Smooth muscle cell (in vitro differentiated cells): ENCODE data around the gene ANKS1B. TPM values are rescaled to one million over a fixed set of nuclear protein-coding genes. Genes with fewer than 3 reads are reported as not detected.
A peak's percentile ranks its signal among the peaks of the same experiment; 100 is the strongest.

Source experiments
- DNase-seq: peaks from one replicate; lab custom pipeline; 2025; ENCODE audit not compliant: unreplicated experiment; lab: John Stamatoyannopoulos, UW
- H2AFZ ChIP-seq: fragments of 200-600 bp; sonication (generic); 2 replicates; pipeline ENCODE4 v1.6.0; 2016; ENCODE audit warnings: antibody characterized with exemption, low read depth, mild to moderate bottlenecking
- H3F3A ChIP-seq: fragments of 200-600 bp; sonication (generic); 2 replicates; pipeline ENCODE4 v1.6.0; 2017; ENCODE audit warnings: antibody characterized with exemption, low read depth
- H3K27ac ChIP-seq: fragments of 200-600 bp; sonication (generic); 2 replicates; pipeline ENCODE4 v1.5.1; 2016; ENCODE audit warnings: low read depth, mild to moderate bottlenecking
- H3K27me3 ChIP-seq: fragments of 200-600 bp; sonication (generic); 2 replicates; pipeline ENCODE4 v1.6.1; 2016; ENCODE audit warnings: low read depth, mild to moderate bottlenecking
- H3K36me3 ChIP-seq: fragments of 200-600 bp; sonication (generic); 2 replicates; pipeline ENCODE4 v1.5.1; 2016; ENCODE audit warnings: low read depth
- H3K4me1 ChIP-seq: fragments of 200-600 bp; sonication (generic); 2 replicates; pipeline ENCODE4 v1.5.1; 2016; ENCODE audit warnings: low read depth
- H3K4me2 ChIP-seq: fragments of 200-600 bp; sonication (generic); 2 replicates; pipeline ENCODE4 v1.6.0; 2016; ENCODE audit warnings: mild to moderate bottlenecking
- H3K4me3 ChIP-seq: fragments of 200-600 bp; sonication (generic); 2 replicates; pipeline ENCODE4 v1.5.1; 2016; ENCODE audit warnings: mild to moderate bottlenecking
- H3K79me2 ChIP-seq: fragments of 200-600 bp; sonication (generic); 2 replicates; pipeline ENCODE4 v1.6.0; 2016; ENCODE audit warnings: low read depth, mild to moderate bottlenecking
- H3K9ac ChIP-seq: fragments of 200-600 bp; sonication (generic); 2 replicates; pipeline ENCODE4 v1.6.0; 2016; ENCODE audit warnings: low read depth
- H3K9me3 ChIP-seq: fragments of 200-600 bp; sonication (generic); replicated peaks from 2 replicates; pipeline ENCODE4 v1.5.1; 2016; ENCODE audit warnings: low read depth
- H4K20me1 ChIP-seq: fragments of 200-600 bp; sonication (generic); 2 replicates; pipeline ENCODE4 v1.6.0; 2016; ENCODE audit warnings: low read depth
- WGBS: methylation state at CpG from one replicate; pipeline ENCODE4 v1.1.7; 2016; ENCODE audit warnings: low lambda C conversion rate; 5-methylcytosine and 5-hydroxymethylcytosine counted together
- polyA plus RNA-seq: library from polyadenylated mRNA; unstranded; fragments of >200 nt; fragmentation: Nextera tagmentation; extraction: Ambion mirVana; gene quantifications from 2 replicates; pipeline ENCODE4 v1.2.1, GENCODE V29; 2016
- total RNA-seq: library from RNA; depleted of rRNA; stranded (reverse); fragments of >200 nt; gene quantifications from 2 replicates; pipeline ENCODE4 v1.2.3, GENCODE V29; 2014
- TF ChIP-seq, protein P1 (sequence below): fragments of 200-600 bp; sonication (generic); IDR thresholded peaks from 2 replicates; pipeline ENCODE4 v1.5.1; 2017; ENCODE audit warnings: borderline replicate concordance, mild to moderate bottlenecking, antibody characterized with exemption; ENCODE audit not compliant: insufficient read depth, poor library complexity, severe bottlenecking

ANKS1B gene
- total and polyA plus RNA-seq, 2 experiments from 2014 or later = 0.47 to 7.3 TPM

DNA sequence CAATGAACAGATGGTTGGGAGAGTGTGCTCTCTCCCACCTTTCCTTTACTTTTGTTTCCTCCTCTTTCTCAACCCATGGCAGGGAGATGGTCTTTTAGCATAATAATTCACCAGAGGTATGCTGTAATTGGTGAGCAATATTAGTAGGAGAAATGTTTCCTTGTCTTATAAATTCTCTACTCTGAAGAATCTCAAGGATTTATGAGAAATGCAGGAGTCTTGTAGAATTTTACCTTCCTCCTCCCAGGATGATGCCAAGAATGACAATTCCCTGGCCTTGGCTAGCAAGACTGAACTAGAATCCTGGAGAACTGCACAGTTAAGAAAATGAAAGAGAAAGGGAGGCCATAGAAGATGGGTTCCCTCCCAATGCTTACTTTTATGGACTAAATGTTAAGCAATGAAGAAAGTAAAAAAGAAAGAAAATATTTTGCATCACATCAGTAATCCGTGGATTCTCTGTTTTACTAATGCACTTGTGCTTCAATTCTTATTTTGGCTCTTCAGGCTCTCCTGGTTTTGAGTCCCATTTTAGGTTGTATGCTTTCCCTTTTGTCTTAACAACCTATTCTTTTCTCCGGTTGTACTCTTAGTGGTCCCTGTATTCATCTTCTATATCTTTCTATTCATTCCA is 530.1 kb downstream of the ANKS1B start:
- TF ChIP-seq, protein P1, sequence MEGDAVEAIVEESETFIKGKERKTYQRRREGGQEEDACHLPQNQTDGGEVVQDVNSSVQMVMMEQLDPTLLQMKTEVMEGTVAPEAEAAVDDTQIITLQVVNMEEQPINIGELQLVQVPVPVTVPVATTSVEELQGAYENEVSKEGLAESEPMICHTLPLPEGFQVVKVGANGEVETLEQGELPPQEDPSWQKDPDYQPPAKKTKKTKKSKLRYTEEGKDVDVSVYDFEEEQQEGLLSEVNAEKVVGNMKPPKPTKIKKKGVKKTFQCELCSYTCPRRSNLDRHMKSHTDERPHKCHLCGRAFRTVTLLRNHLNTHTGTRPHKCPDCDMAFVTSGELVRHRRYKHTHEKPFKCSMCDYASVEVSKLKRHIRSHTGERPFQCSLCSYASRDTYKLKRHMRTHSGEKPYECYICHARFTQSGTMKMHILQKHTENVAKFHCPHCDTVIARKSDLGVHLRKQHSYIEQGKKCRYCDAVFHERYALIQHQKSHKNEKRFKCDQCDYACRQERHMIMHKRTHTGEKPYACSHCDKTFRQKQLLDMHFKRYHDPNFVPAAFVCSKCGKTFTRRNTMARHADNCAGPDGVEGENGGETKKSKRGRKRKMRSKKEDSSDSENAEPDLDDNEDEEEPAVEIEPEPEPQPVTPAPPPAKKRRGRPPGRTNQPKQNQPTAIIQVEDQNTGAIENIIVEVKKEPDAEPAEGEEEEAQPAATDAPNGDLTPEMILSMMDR = no peak
- Histone ChIP-seq H3K27me3 (no peaks in the 10 kb centered on the region), H3K79me2 (no peaks in the 10 kb centered on the region), H3F3A (peaks cover 12% of the 10 kb centered on the region), H3K4me3 (no peak overlapping the region), H3K4me1 (peaks cover 11% of the 10 kb centered on the region), H3K4me2 (peak overlapping the region; percentile 79), H3K36me3 (no peaks in the 10 kb centered on the region), H3K9me3 (peaks cover 5% of the 10 kb centered on the region), H2AFZ (no peak overlapping the region), H3K9ac (no peak overlapping the region), H4K20me1 (no peaks in the 10 kb centered on the region), H3K27ac (peak overlapping the region; percentile 88)
- DNase-seq = no peak
- WGBS = 81% methylated on average over 2 of the region's 2 CpGs

DNA sequence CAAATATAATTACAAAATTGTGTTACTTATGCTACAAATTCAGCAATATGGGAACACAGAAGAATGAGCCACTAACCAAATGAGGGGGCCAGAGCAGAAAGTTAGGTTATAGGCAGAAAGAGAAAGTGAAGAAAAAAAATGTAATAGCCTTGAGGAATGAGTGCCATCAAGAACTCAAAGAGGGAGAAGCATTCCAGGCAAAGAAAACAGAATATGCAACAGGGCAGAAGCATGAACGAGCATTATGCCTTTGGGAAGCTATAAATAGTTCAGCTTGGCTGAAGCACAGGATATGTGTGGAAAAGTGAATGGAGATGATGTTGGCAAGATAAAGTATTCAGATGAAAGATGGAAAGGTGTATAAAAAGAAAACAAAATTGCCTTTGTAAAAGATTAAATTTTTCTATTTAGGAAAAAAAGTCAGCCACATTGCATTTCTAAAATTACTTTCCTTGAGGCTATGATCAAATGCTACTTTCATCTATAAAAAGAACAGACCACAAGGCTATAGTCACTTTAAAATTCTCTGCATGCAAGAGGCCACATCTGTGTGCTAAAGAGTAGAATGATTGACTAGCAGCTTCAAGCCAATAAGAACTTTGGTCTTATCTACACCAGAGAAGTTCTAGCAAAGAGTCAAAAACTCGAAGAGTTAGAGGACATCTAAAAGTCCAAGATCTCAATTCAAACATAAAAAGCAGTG is 530.7 kb downstream of the ANKS1B start:
- 16% methylated on average over 2 of the region's 2 CpGs for WGBS
- Histone ChIP-seq H3K9me3 (peaks cover 5% of the 10 kb centered on the region), H3K4me2 (peak overlapping the region; percentile 79), H3K27ac (peak overlapping the region; percentile 88), H3K27me3 (no peaks in the 10 kb centered on the region), H3K4me3 (peak overlapping the region; percentile 8), H3K36me3 (no peaks in the 10 kb centered on the region), H3F3A (peaks cover 12% of the 10 kb centered on the region), H3K9ac (no peak overlapping the region), H3K4me1 (peaks cover 11% of the 10 kb centered on the region), H4K20me1 (no peaks in the 10 kb centered on the region), H2AFZ (peak overlapping the region; percentile 95), H3K79me2 (no peaks in the 10 kb centered on the region)
- TF ChIP-seq, protein P1 = no peak
- DNase-seq = no peak

DNA sequence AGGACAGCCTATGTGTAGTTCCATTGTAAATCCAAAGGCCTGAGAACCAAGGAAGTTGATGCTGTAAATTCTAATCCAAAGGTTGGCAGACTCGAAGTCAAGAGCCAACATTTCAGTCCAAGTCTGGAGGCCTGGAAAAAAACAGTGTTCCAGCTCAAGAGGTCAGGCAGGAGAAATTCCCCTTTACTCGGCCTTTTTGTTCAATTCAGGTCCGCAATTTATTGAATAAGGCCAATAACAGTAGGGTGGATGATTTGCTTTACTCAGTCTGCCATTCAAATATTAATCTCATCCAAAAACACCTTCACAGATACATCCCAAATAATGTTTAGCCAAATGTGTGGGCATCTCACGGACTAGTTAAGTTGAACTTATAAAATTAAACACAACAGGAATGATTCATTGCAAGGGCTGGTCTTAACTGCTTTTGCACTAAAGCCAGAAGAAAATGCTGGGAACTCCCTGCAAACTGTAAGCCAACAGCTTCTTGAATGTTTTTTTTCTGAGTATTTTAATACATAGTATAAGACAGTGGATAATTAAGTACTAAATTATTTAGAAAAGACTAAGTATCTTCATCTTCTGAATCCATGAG is 534.6 kb downstream of the ANKS1B start:
- 77% methylated on average over 4 of the region's 4 CpGs for WGBS
- DNase-seq = no peak
- TF ChIP-seq, protein P1 = no peak
- Histone ChIP-seq H3K36me3 (no peaks in the 10 kb centered on the region), H3K4me3 (no peak overlapping the region), H3F3A (peaks cover 12% of the 10 kb centered on the region), H4K20me1 (no peaks in the 10 kb centered on the region), H3K9me3 (no peaks in the 10 kb centered on the region), H2AFZ (no peak overlapping the region), H3K79me2 (no peaks in the 10 kb centered on the region), H3K9ac (no peak overlapping the region), H3K27ac (no peak overlapping the region), H3K4me1 (peaks cover 11% of the 10 kb centered on the region), H3K27me3 (no peaks in the 10 kb centered on the region), H3K4me2 (peak overlapping the region; percentile 35)
